Activated CD4-positive, CD25-positive, alpha-beta regulatory T cell treated with anti-CD3 and anti-CD28 coated beads, Interleukin-2, amount 50 U/mL, for 72 hours (primary cell): Measurements from ENCODE around the gene LAS1L.
"Not testable (repeated sequence)": the region's sequence is repeated elsewhere in the genome, so short reads cannot be mapped to it uniquely, and the experiment has no call there.

Experiments
- DNase-seq: peaks from one replicate; pipeline ENCODE4 v3.0.0; 2021

LAS1L gene

DNA sequence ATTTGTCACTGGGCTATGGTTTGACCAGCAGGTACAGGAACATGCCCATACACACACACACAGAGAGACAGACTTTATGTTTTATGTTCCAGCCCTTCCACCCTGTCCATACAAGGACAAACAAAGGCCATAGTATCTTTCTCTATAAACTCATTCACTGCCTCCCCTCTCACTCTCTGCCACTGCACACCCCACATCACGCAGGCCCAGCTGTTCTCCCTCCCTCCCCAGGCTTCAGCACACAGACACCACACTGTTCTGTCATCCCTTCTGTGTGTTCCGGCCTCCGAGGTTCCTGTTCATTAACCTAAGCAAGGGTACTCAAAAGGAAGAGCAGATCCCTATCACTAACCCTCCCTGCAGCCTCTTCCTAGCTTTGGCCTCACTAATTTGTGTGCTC is 17.8 kb downstream of the LAS1L start:
- no peak for DNase-seq

DNA sequence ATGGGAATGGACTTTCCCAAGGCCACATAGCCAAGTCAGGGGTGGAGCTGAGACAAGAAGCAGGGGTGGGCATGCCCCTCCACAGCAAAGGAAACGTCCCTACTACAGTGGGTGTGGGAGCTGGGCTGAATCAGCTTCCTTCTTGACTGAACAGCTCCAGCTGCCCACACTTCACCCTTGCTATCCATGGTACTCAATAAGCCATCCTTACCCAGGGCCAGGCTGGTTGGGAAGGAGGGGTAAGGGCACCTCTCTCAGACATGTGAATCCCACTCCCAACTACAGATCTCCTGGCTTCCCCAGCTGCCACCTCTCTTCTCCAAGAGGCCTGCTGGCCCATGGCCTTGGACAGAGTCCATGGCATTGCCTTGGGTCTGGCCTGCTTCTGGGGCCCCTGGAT is 21.0 kb downstream of the LAS1L start:
- DNase-seq, result no peak

DNA sequence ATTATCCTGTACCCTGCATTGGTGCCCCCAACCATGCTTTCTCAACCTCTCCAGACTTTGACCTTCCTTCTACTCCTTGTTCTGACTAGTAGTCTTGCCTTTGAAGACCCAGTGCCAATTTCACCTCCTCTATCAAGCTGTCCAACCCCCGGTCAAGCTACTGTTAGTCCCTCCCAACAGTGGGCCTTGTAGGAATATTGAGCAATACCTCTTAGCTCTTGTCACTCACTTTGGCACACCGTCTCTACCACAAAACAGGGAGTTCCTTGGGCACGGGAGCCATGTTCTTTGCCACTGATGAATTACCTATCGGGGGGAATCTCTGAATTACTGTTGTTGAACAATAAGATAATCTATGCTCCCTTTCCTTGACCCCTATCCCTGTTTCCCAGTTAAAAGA is 25.2 kb downstream of the LAS1L start:
- no peak for DNase-seq

DNA sequence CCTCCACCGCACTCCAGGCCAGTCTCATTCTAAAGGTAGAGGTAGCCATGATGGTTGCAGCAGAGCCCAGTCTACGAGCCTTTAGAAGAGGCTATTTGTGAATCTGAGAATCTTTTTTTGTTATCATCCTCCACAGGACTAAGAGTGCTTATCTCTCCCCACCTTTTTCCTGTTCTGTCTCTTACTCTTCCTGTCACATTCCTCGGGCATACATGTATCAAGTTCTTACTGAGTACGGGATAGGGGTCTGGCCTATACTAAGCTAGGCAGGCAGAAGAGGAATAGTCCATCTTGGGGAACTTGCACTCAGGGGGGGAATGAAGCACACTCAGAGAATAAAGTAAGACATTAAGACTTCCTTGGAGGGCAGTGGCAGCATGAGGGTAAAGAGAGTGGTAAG is 25.7 kb downstream of the LAS1L start:
- no peak for DNase-seq

DNA sequence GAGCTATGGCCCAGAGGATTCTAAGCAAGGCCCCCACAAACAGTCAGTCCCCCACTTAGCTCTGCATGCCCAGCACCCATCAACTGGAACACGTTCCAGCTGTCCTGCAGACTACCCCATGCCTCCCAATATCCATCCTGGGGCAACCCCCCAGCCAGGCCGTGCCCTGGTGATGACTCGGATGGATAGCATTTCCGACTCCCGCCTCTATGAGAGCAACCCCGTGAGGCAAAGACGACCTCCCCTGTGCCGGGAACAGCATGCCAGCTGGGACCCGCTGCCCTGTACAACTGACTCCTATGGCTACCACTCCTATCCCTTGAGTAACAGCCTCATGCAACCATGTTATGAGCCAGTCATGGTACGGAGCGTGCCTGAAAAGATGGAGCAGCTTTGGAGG is 32.0 kb downstream of the LAS1L start:
- DNase-seq, result no peak

DNA sequence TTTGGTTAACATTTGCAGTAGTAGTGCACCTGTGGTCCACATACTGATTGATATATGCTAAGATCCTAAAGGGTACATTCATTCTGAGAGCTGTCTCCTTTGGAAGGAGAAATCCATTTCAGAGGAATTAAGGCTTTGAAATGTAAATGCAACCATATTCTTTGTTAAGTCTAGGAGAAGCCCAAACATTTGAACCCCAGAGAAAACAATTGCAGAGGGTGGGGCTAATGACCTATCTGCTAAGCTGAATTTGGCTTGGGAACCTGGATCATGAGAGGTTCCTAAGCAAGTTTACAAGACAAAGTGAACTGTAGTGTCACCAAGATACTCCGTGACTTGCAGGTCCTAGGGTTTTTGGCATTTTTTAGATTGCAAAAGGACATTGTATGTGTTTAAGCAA is 41.2 kb downstream of the LAS1L start:
- DNase-seq, result no peak

DNA sequence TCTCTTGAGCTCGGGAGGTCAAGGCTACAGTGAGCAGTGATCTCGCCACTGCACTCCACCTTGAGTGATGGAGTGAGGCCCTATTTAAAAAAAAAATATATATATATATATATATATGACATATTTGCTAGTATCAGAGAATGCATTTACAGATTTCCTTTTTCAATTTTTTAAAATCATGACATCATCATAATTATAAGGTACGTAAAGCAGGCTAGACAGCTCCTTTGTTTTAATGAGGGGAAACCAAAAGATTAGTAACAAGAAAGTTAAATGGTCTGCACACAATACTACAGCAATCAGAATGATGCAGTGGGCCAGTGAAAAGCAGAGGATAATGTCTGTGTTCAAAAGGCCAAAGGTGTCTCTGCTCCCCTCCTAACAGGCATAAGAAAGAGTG is 43.0 kb downstream of the LAS1L start:
- no peak for DNase-seq

DNA sequence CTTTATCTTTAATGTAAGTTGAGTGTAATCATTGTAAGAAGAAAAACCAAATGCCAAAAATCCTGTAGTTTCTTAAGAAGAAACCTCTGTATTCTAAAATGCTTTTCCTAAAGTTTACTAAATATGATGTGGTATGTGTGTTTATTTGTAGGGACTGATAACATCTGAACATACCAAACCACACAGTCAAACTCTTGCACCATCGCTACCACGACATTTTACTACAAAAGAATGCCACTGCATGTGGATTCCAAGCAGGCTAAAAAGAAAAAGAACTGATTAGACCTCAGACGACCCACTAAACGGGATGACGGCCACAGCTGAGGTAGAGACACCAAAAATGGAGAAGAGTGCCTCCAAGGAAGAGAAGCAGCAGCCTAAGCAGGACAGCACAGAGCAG is 46.1 kb downstream of the LAS1L start:
- no peak for DNase-seq

DNA sequence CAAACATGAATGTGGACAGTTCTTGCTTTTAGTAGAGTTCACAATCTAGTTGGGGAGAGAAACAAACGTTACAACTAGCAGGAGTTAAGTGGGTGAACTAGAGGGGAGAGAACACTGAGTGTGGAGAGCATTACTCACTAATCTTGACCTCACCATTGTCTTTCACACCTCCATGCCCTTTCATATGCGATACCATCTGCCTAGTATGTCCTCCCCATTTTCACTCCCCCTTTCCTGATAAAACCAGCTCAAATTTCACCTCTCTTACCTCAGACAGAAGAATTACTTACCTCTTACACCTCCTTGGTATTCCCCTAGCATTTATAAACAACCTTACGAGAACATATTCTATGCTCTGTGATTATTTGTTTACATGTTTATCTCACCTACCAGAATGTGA is 53.6 kb downstream of the LAS1L start:
- DNase-seq, result no peak

DNA sequence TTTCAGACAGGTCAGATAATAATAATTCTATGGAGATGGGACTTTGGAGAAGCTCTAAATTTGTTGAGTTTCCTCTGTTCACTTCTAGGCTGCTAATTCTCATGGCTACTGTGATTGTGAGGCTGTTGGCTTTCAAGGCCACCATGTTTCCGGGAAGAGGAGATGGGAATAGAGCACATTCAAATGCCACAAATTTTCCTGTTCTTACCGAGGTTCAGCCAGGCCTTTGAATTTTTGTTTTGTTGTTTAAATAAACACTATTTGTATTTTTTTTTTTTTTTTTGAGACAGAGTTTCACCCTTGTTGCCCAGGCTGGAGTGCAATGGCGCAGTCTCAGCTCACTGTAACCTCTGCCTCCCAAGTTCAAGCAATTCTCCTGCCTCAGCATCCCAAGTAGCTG is 55.5 kb downstream of the LAS1L start:
- DNase-seq, result not testable (repeated sequence)

DNA sequence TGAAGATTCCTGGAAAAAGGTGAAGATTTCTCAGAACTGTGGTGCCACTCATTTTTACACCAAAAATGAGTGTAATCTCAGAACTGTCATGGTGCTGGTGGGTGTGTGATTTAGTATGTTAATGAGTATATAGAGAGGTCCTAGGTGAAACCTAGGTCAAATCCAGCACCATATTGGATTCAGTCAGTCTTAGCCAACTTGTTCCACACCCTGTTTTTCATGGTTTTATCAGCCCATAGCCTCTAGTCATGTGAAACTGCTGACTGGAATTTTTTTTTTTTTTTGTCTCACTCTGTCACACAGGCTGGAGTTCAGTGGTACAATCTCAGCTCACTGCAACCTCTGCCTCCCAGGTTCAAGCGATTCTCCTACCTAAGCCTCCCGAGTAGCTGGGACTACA is 58.0 kb downstream of the LAS1L start:
- no peak for DNase-seq

DNA sequence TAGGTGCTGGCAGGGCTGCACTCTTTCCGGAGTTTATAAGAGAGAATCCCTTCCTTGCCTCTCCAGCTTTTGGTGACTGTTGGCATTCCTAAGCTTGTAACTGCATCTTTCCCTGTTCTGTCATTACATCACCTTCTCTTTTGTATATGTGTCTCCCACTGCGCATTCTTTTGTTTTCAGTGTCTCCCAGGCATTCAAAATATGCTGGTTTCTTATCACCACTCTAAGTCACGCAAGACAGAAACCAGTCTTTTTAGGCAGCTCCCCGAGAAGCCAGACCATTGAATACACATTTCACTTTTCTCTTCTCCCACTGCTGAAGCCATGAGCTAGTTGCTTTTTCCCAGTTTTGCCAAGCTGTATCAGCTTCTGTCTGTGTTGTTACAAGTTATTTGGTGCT is 71.0 kb downstream of the LAS1L start:
- no peak for DNase-seq
